ENCODE results near the gene HMGXB3.

The HMGXB3 gene

DNA sequence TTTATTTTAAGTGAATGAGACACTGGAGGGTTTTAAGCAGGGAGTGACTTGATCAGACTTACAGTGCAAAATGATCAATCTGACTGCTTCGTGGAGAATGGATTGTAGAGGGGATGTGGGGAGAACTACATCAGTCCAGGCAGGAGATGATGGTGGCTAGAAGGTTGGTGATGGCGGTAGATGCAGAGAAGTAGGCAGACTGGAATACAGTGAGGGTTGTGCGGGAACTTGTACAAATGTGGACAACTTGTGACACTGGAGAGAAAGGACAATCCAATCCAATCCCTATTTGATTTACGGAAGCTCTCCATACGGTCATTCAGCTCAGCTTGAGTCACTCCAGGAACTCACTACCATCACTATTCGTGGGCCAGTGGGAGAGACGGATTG, 678 bp upstream of the HMGXB3 start:
- DNase-seq (ENCODE audit: low spot score): no peak
- TF ChIP-seq CTCF (IDR thresholded peaks at IDR 0.05; ENCODE audit: extremely low read depth, missing control alignments): no peak

GRCh38 chr5:150000990-150001659, 586 bp downstream of the HMGXB3 start:
- DNase-seq (ENCODE audit: low spot score): peak; percentile 39
- TF ChIP-seq CTCF (IDR thresholded peaks at IDR 0.05; ENCODE audit: extremely low read depth, missing control alignments): no peak

- peak; percentile 12 for TF ChIP-seq CTCF (IDR thresholded peaks at IDR 0.05; ENCODE audit: extremely low read depth, missing control alignments)
- DNase-seq (ENCODE audit: low spot score): peak; percentile 83
Observed at GRCh38 chr5:150001660-150002486, 1.3 kb downstream of the HMGXB3 start.

GRCh38 chr5:150006318-150006717, 5.8 kb downstream of the HMGXB3 start:
- TF ChIP-seq CTCF (IDR thresholded peaks at IDR 0.05; ENCODE audit: extremely low read depth, missing control alignments): no peak
- DNase-seq (ENCODE audit: low spot score): no peak

GRCh38 chr5:150007050-150007449, 6.5 kb downstream of the HMGXB3 start:
- TF ChIP-seq CTCF (IDR thresholded peaks at IDR 0.05; ENCODE audit: extremely low read depth, missing control alignments): no peak
- no peak for DNase-seq (ENCODE audit: low spot score)

- no peak for DNase-seq (ENCODE audit: low spot score)
- no peak for TF ChIP-seq CTCF (IDR thresholded peaks at IDR 0.05; ENCODE audit: extremely low read depth, missing control alignments)
Observed at GRCh38 chr5:150009671-150010387, 9.3 kb downstream of the HMGXB3 start.

- TF ChIP-seq CTCF (IDR thresholded peaks at IDR 0.05; ENCODE audit: extremely low read depth, missing control alignments): no peak
- no peak for DNase-seq (ENCODE audit: low spot score)
Observed at GRCh38 chr5:150013931-150014330, 13.4 kb downstream of the HMGXB3 start.

Measured in GM20000 (cell line).